CD8-positive, alpha-beta memory T cell (primary cell): ENCODE data around the gene ZNF688. TPM values are rescaled to one million over a fixed set of nuclear protein-coding genes. Genes with fewer than 3 reads are reported as not detected.
A peak's percentile ranks its signal among the peaks of the same experiment; 100 is the strongest.

Experiments used
- CTCF ChIA-PET: fragments of 350-600 bp; sonication (Branson Sonifier 250); formaldehyde crosslinking; loops from one replicate; lab custom pipeline; 2021; ENCODE audit warnings: antibody characterized with exemption; lab: Charles Lee
- POLR2A ChIA-PET: fragments of 350-600 bp; sonication (Branson Sonifier 250); formaldehyde crosslinking; loops from one replicate; lab custom pipeline; 2021; ENCODE audit warnings: antibody characterized with exemption; lab: Charles Lee
- DNase-seq, 5 donors: peaks; one replicate each; pipeline versions ENCODE4 v3.0.0 to v3.0.0-alpha.2; 2020 to 2022; ENCODE audit warnings: mixed read lengths in 1 of 5
- H3K27ac ChIP-seq: one replicate; pipeline ENCODE4 v1.7.0; 2013; ENCODE audit warnings: low read depth, mild to moderate bottlenecking, low read length, moderate library complexity
- H3K27me3 ChIP-seq: 2 replicates; pipeline ENCODE4 v1.7.0; 2013; ENCODE audit warnings: low read length, mild to moderate bottlenecking; ENCODE audit not compliant: insufficient read depth, poor library complexity, severe bottlenecking
- H3K36me3 ChIP-seq: 2 replicates; pipeline ENCODE4 v1.7.0; 2013; ENCODE audit warnings: mild to moderate bottlenecking, low read length, moderate library complexity; ENCODE audit not compliant: insufficient read depth
- H3K4me1 ChIP-seq: 2 replicates; pipeline ENCODE4 v1.7.0; 2013; ENCODE audit warnings: mild to moderate bottlenecking, low read length, moderate library complexity; ENCODE audit not compliant: insufficient read depth
- H3K4me3 ChIP-seq: 2 replicates; pipeline ENCODE4 v1.7.0; 2013; ENCODE audit warnings: mild to moderate bottlenecking, low read length
- H3K9me3 ChIP-seq: 2 replicates; pipeline ENCODE4 v1.7.0; 2013; ENCODE audit warnings: mild to moderate bottlenecking, low read length
- H3K27ac Mint-ChIP-seq, 8 donors: one replicate each; pipeline ENCODE4 v1.8.0; 2020 to 2021; ENCODE audit warnings: mixed read lengths in 8 of 8, mild to moderate bottlenecking in 6 of 8, inconsistent platforms in 3 of 8, moderate library complexity in 3 of 8
- H3K27me3 Mint-ChIP-seq, 2 donors: one replicate each; pipeline ENCODE4 v1.8.0; 2020 to 2021; ENCODE audit warnings: mixed read lengths in 2 of 2, mild to moderate bottlenecking in 1 of 2, moderate library complexity in 1 of 2
- H3K36me3 Mint-ChIP-seq, 3 donors: one replicate each; pipeline ENCODE4 v1.8.0; 2020 to 2021; ENCODE audit warnings: mixed read lengths in 3 of 3, inconsistent platforms in 1 of 3, mild to moderate bottlenecking in 1 of 3
- H3K4me1 Mint-ChIP-seq, 3 donors: one replicate each; pipeline ENCODE4 v1.8.0; 2020 to 2021; ENCODE audit warnings: mixed read lengths in 3 of 3, inconsistent platforms in 1 of 3, mild to moderate bottlenecking in 1 of 3
- H3K4me3 Mint-ChIP-seq, 7 donors: one replicate each; pipeline ENCODE4 v1.8.0; 2020 to 2021; ENCODE audit warnings: mixed read lengths in 7 of 7, mild to moderate bottlenecking in 6 of 7, moderate library complexity in 4 of 7, inconsistent platforms in 2 of 7
- H3K9me3 Mint-ChIP-seq, 5 donors: one replicate each; pipeline ENCODE4 v1.8.0; 2020 to 2022; ENCODE audit warnings: mixed read lengths in 5 of 5, mild to moderate bottlenecking in 3 of 5, moderate library complexity in 2 of 5, inconsistent platforms in 1 of 5
- polyA plus RNA-seq: library from polyadenylated mRNA; unstranded; fragments of 300-500 nt; fragmentation: Illumina TruSeq; gene quantifications from one replicate; pipeline ENCODE4 v1.2.3, GENCODE V29; 2021
- total RNA-seq, 2 experiments: library from RNA; stranded (reverse); gene quantifications; one replicate each; pipeline ENCODE4 v1.2.3, GENCODE V29; 2021

The ZNF688 gene
- 10 to 100 TPM in 1 of 2 experiments, 1 to 10 TPM in 1; 9.6 to 10.8 TPM for total RNA-seq
- polyA plus RNA-seq: 28.5 TPM

DNA sequence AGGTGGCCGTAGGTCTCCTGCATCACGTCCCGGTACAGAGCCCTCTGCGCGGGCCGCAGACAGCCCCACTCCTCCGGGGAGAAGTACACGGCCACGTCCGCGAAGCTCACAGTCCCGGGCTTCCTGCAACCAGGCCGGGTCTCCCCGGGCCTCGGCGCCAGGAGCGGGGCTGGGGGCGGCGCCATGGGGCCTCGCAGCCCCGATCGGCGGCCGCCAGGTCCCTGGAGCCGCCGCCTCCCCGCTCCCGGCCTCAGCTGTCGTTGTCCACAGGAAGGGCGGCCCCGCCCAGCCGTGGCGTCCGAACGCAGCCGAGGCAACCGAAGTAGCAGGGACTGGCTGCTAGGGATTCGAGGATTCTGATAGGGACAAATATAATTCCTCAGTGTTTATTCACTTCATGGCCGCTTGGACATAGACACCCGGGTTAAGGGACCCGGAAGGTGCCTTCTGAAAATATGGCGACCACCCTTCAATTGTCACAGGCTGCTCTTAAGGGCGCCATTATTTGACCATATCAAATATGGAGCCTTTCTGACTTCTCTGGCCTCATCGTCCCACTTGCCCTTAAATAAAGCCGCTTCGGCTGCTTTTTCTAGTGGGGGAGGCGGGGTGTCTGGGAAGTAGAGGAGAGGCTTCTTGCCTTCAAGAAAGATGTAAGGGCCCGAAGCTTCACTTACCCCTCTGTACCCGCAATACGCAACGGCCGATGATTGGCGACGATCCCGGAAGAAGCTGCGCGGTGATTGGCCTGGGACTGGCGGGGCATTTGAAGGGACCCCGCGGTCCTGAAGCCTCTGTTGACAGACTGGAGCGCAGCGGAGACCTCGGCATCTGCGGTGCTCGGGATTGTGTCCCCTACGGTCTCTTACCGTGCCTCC is at the start of gene ZNF688:
ZNF688 (minus strand) TSS at position 270 of the 878 bp plus-strand sequence; CDS start at position 185, 85 bp downstream.
- H3K27ac Mint-ChIP-seq: peak within 1 kb of the TSS; percentile 89 to 99 (median 96)

GRCh38 chr16:30620169-30620568 is 48.7 kb upstream of the ZNF688 start:
- Histone ChIP-seq H3K4me1 (no peaks in the 10 kb centered on the region), H3K36me3 (no peaks in the 10 kb centered on the region), H3K9me3 (no peaks in the 10 kb centered on the region), H3K4me3 (no peak overlapping the region), H3K27ac (no peak overlapping the region), H3K27me3 (no peaks in the 10 kb centered on the region)
- POLR2A ChIA-PET: no interaction called here
- DNase-seq: no peak
- Mint-ChIP-seq H3K27me3 (peaks cover 5 to 15% of the 10 kb centered on the region in 2 donors), H3K4me3 (no peak overlapping the region), H3K36me3 (no peaks in the 10 kb centered on the region), H3K9me3 (no peaks in the 10 kb centered on the region), H3K27ac (peak overlapping the region in 1 of 8 donors; percentile 2), H3K4me1 (no peaks in the 10 kb centered on the region)
- CTCF ChIA-PET: interaction anchor here (1.1 to 1.5 kb wide), 3 partner anchors 8 to 211 kb away, joined by 3 to 5 read pairs (median 4); partner anchors contain the start of gene ZNF689

More for the DNA sequence above, at the start of gene ZNF688:
- CTCF ChIA-PET: interaction anchor here (0.6 to 2.7 kb wide), 16 partner anchors 14 to 154 kb away, joined by 3 to 23 read pairs (median 4); partner anchors contain the start of genes DCTPP1, ZNF747, ZNF764 and ZNF785
- no peaks in the 10 kb centered on the region for H3K27me3 ChIP-seq
- DNase-seq: peak; percentile 92 to 98 (median 96)
- no peaks in the 10 kb centered on the region for H3K27me3 Mint-ChIP-seq
- peaks cover 0 to 15% (median 2%) of the 10 kb centered on the region in 3 donors for H3K36me3 Mint-ChIP-seq
- H3K36me3 ChIP-seq: no peaks in the 10 kb centered on the region
- no peaks in the 10 kb centered on the region for H3K9me3 Mint-ChIP-seq
- peaks cover 20 to 49% (median 31%) of the 10 kb centered on the region in 3 donors for H3K4me1 Mint-ChIP-seq
- peak within 1 kb of the TSS; percentile 87 to 96 (median 91) for H3K4me3 Mint-ChIP-seq
- H3K27ac ChIP-seq: peak within 1 kb of the TSS; percentile 92
- peaks cover 44% of the 10 kb centered on the region for H3K4me1 ChIP-seq
- peak within 1 kb of the TSS; percentile 78 for H3K4me3 ChIP-seq
- no peaks in the 10 kb centered on the region for H3K9me3 ChIP-seq
- POLR2A ChIA-PET: interaction anchor here (0.5 to 2.8 kb wide), 24 partner anchors 10 to 937 kb away, joined by 3 to 55 read pairs (median 4); partner anchors contain the start of genes DCTPP1, FBRS, PRR14 and ZNF689

GRCh38 chr16:30619638-30620037 is 48.1 kb upstream of the ZNF688 start:
- POLR2A ChIA-PET: no interaction called here
- no peaks in the 10 kb centered on the region for H3K36me3 ChIP-seq
- H3K9me3 Mint-ChIP-seq: no peaks in the 10 kb centered on the region
- no peaks in the 10 kb centered on the region for H3K4me1 ChIP-seq
- no peaks in the 10 kb centered on the region for H3K9me3 ChIP-seq
- no peak overlapping the region for H3K4me3 ChIP-seq
- no peak overlapping the region for H3K4me3 Mint-ChIP-seq
- no peaks in the 10 kb centered on the region for H3K36me3 Mint-ChIP-seq
- CTCF ChIA-PET: interaction anchor here (1.1 to 1.5 kb wide), 3 partner anchors 9 to 210 kb away, joined by 3 to 5 read pairs (median 4); partner anchors contain the start of gene ZNF689
- no peaks in the 10 kb centered on the region for H3K27me3 ChIP-seq
- no peaks in the 10 kb centered on the region for H3K4me1 Mint-ChIP-seq
- DNase-seq: no peak
- H3K27me3 Mint-ChIP-seq: peaks cover 7 to 15% of the 10 kb centered on the region in 2 donors
- no peak overlapping the region for H3K27ac Mint-ChIP-seq
- H3K27ac ChIP-seq: no peak overlapping the region

DNA sequence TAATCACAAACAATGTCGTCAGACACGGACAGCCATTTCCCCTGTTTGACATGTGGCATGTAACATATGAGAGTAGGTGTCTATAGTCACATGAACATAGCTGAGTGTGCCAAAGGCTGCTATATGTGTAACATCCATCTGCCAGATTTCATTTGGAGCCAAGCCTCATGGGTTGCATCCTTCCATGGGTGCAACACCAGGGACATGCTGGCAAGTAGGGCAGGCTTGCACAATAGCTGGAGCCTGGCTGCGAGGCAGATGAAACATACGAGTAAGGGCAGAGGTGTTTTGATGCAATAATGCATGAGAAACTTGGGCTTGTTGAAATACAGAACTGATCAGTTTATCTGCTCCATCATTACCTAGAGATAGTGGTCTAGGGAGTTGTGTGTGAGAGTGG is 47.7 kb upstream of the ZNF688 start:
- CTCF ChIA-PET: interaction anchor here (0.7 to 1.5 kb wide), 2 partner anchors 9 to 10 kb away, joined by 3 to 5 read pairs; no protein-coding TSS in a partner anchor
- H3K27me3 Mint-ChIP-seq: peaks cover 8 to 15% of the 10 kb centered on the region in 2 donors

GRCh38 chr16:30615358-30616091 is 44.0 kb upstream of the ZNF688 start:
- Histone ChIP-seq H3K27me3 (no peaks in the 10 kb centered on the region), H3K4me1 (no peaks in the 10 kb centered on the region), H3K4me3 (no peak overlapping the region), H3K27ac (no peak overlapping the region), H3K9me3 (no peaks in the 10 kb centered on the region), H3K36me3 (no peaks in the 10 kb centered on the region)
- POLR2A ChIA-PET: no interaction called here
- no peaks in the 10 kb centered on the region for H3K9me3 Mint-ChIP-seq
- no peak overlapping the region for H3K27ac Mint-ChIP-seq
- peaks cover 0 to 5% of the 10 kb centered on the region in 2 donors for H3K27me3 Mint-ChIP-seq
- H3K4me1 Mint-ChIP-seq: peaks cover 1 to 3% (median 2%) of the 10 kb centered on the region in 3 donors
- H3K36me3 Mint-ChIP-seq: no peaks in the 10 kb centered on the region
- CTCF ChIA-PET: interaction anchor here (0.8 to 3.8 kb wide), 9 partner anchors 11 to 185 kb away, joined by 3 to 24 read pairs (median 4); partner anchors contain the start of genes DCTPP1 and ZNF764
- DNase-seq: peak; percentile 50 to 79 (median 61)
- H3K4me3 Mint-ChIP-seq: peak overlapping the region in 1 of 7 donors; percentile 6

More for the DNA sequence above, 47.7 kb upstream of the ZNF688 start:
- no peaks in the 10 kb centered on the region for H3K4me1 Mint-ChIP-seq
- H3K9me3 Mint-ChIP-seq: no peaks in the 10 kb centered on the region
- Histone ChIP-seq H3K27me3 (no peaks in the 10 kb centered on the region), H3K4me3 (no peak overlapping the region), H3K9me3 (no peaks in the 10 kb centered on the region), H3K27ac (no peak overlapping the region), H3K36me3 (no peaks in the 10 kb centered on the region), H3K4me1 (no peaks in the 10 kb centered on the region)
- H3K27ac Mint-ChIP-seq: no peak overlapping the region
- POLR2A ChIA-PET: no interaction called here
- H3K4me3 Mint-ChIP-seq: no peak overlapping the region
- DNase-seq: no peak
- no peaks in the 10 kb centered on the region for H3K36me3 Mint-ChIP-seq

GRCh38 chr16:30609926-30610839 is 38.7 kb upstream of the ZNF688 start, which contains the start of gene ZNF689:
Gene ZNF689, minus strand, starts transcription at chr16:30610389. Its CDS starts 348 bp downstream, at chr16:30610041.
- peak; percentile 86 to 96 (median 93) for DNase-seq
- H3K4me3 ChIP-seq: peak within 1 kb of the TSS; percentile 97

More at GRCh38 chr16:30609926-30610839, 38.7 kb upstream of the ZNF688 start, which contains the start of gene ZNF689:
- ChIA-PET CTCF (interaction anchor here (0.8 to 3.8 kb wide), 10 partner anchors 10 to 180 kb away, joined by 3 to 18 read pairs (median 3); partner anchors contain the start of genes DCTPP1, FBRS and ZNF747), POLR2A (interaction anchor here (0.5 to 1.5 kb wide), 14 partner anchors 13 to 784 kb away, joined by 3 to 6 read pairs (median 3); partner anchors contain the start of genes PRR14, SEPHS2, SRCAP and ZNF688)
- H3K27ac ChIP-seq: peak within 1 kb of the TSS; percentile 97
- H3K27me3 Mint-ChIP-seq: peaks cover 0 to 3% of the 10 kb centered on the region in 2 donors
- H3K36me3 ChIP-seq: no peaks in the 10 kb centered on the region
- H3K27me3 ChIP-seq: no peaks in the 10 kb centered on the region
- H3K4me1 ChIP-seq: peaks cover 12% of the 10 kb centered on the region
- H3K27ac Mint-ChIP-seq: peak within 1 kb of the TSS; percentile 83 to 100 (median 96)
- H3K4me3 Mint-ChIP-seq: peak within 1 kb of the TSS; percentile 83 to 98 (median 94)
- H3K9me3 ChIP-seq: no peaks in the 10 kb centered on the region
- no peaks in the 10 kb centered on the region for H3K9me3 Mint-ChIP-seq
- H3K4me1 Mint-ChIP-seq: peaks cover 13 to 26% (median 22%) of the 10 kb centered on the region in 3 donors
- H3K36me3 Mint-ChIP-seq: peaks cover 0 to 26% (median 8%) of the 10 kb centered on the region in 3 donors
